SK-N-SH treated with all-trans-retinoic acid at 6 μM for 48 hours (cell line): ENCODE measurements around the gene MYH15.

ENCODE experiments used
- ARNTL ChIP-seq: fragments of 450-650 bp; formaldehyde crosslinking; IDR thresholded peaks from 2 replicates; pipeline ENCODE4 v1.5.0; 2020; ENCODE audit warnings: low read depth, mild to moderate bottlenecking, moderate library complexity, borderline replicate concordance
- ESRRG ChIP-seq: fragments of 250-450 bp; sonication (Bioruptor Pico); IDR thresholded peaks from 2 replicates; pipeline ENCODE4 v1.6.1; 2021; ENCODE audit warnings: mild to moderate bottlenecking
- GLIS3 ChIP-seq: fragments of 250-450 bp; sonication (Bioruptor Pico); IDR thresholded peaks from 2 replicates; pipeline ENCODE4 v1.5.0; 2020; ENCODE audit warnings: mild to moderate bottlenecking, moderate library complexity
- ISL1 ChIP-seq: fragments of 250-450 bp; sonication (Bioruptor Pico); IDR thresholded peaks from 2 replicates; pipeline ENCODE4 v2.1.2; 2022; ENCODE audit warnings: mild to moderate bottlenecking, moderate library complexity
- PPARA ChIP-seq: fragments of 250-450 bp; sonication (Bioruptor Pico); IDR thresholded peaks from 2 replicates; pipeline ENCODE4 v1.5.0; 2020; ENCODE audit warnings: mild to moderate bottlenecking, borderline replicate concordance
- RARB ChIP-seq: fragments of 250-450 bp; sonication (Bioruptor Pico); IDR thresholded peaks from 2 replicates; pipeline ENCODE4 v1.8.0; 2021; ENCODE audit warnings: mild to moderate bottlenecking, moderate library complexity
- SNAI2 ChIP-seq: fragments of 250-450 bp; sonication (Bioruptor Pico); IDR thresholded peaks from 2 replicates; pipeline ENCODE4 v1.5.0; 2020; ENCODE audit warnings: mild to moderate bottlenecking, moderate library complexity
- ZFP3 ChIP-seq: fragments of 250-450 bp; sonication (Bioruptor Pico); IDR thresholded peaks from 2 replicates; pipeline ENCODE4 v1.5.0; 2020; ENCODE audit warnings: mild to moderate bottlenecking, moderate library complexity
- ZFP30 ChIP-seq: fragments of 450-650 bp; formaldehyde crosslinking; IDR thresholded peaks from 2 replicates; pipeline ENCODE4 v1.5.0; 2022; ENCODE audit warnings: mild to moderate bottlenecking, moderate library complexity
- ZNF70 ChIP-seq: fragments of 450-650 bp; formaldehyde crosslinking; IDR thresholded peaks from 2 replicates; pipeline ENCODE4 v1.5.0; 2020; ENCODE audit warnings: mild to moderate bottlenecking, moderate library complexity
- TF ChIP-seq, protein P1 (sequence below): fragments of 250-450 bp; sonication (Bioruptor Pico); IDR thresholded peaks from 2 replicates; pipeline ENCODE4 v1.5.0; 2020; ENCODE audit warnings: mild to moderate bottlenecking, moderate library complexity
- TF ChIP-seq, protein P2 (sequence below): fragments of 250-450 bp; sonication (Bioruptor Pico); IDR thresholded peaks from 2 replicates; pipeline ENCODE4 v1.5.1; 2020; ENCODE audit warnings: low read depth, mild to moderate bottlenecking, moderate library complexity
- TF ChIP-seq, protein P3 (sequence below): fragments of 250-450 bp; sonication (Bioruptor Pico); IDR thresholded peaks from 2 replicates; pipeline ENCODE4 v1.8.0; 2020; ENCODE audit warnings: mild to moderate bottlenecking, moderate library complexity, borderline replicate concordance
- TF ChIP-seq, protein P4 (sequence below): fragments of 250-450 bp; sonication (Bioruptor Pico); IDR thresholded peaks from 2 replicates; pipeline ENCODE4 v1.5.1; 2021; ENCODE audit warnings: mild to moderate bottlenecking, moderate library complexity

DNA sequence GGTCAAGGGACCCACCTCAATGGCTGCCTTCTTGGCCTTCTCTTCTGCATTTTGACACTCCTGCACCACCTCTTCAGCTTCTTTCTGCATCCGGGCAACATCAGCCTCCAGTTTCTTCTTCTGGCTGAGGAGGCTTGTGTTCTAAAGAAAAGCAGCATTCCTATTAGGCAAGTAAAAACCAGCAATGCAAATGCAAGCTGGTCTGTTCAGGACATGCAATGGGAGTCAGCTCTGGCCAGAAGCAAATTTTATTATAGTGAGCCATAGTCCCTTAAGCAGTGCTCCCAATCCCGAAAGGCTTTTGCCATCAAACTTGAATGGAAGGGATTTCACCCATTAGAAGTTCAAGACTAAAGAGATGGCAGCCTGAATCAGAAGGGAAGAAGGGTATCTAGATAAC lies 116.4 kb downstream of the MYH15 start:
- TF ChIP-seq, protein P1, sequence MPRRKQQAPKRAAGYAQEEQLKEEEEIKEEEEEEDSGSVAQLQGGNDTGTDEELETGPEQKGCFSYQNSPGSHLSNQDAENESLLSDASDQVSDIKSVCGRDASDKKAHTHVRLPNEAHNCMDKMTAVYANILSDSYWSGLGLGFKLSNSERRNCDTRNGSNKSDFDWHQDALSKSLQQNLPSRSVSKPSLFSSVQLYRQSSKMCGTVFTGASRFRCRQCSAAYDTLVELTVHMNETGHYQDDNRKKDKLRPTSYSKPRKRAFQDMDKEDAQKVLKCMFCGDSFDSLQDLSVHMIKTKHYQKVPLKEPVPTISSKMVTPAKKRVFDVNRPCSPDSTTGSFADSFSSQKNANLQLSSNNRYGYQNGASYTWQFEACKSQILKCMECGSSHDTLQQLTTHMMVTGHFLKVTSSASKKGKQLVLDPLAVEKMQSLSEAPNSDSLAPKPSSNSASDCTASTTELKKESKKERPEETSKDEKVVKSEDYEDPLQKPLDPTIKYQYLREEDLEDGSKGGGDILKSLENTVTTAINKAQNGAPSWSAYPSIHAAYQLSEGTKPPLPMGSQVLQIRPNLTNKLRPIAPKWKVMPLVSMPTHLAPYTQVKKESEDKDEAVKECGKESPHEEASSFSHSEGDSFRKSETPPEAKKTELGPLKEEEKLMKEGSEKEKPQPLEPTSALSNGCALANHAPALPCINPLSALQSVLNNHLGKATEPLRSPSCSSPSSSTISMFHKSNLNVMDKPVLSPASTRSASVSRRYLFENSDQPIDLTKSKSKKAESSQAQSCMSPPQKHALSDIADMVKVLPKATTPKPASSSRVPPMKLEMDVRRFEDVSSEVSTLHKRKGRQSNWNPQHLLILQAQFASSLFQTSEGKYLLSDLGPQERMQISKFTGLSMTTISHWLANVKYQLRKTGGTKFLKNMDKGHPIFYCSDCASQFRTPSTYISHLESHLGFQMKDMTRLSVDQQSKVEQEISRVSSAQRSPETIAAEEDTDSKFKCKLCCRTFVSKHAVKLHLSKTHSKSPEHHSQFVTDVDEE (CRISPR knock-in tag) = no peak
- TF ChIP-seq, protein P2, sequence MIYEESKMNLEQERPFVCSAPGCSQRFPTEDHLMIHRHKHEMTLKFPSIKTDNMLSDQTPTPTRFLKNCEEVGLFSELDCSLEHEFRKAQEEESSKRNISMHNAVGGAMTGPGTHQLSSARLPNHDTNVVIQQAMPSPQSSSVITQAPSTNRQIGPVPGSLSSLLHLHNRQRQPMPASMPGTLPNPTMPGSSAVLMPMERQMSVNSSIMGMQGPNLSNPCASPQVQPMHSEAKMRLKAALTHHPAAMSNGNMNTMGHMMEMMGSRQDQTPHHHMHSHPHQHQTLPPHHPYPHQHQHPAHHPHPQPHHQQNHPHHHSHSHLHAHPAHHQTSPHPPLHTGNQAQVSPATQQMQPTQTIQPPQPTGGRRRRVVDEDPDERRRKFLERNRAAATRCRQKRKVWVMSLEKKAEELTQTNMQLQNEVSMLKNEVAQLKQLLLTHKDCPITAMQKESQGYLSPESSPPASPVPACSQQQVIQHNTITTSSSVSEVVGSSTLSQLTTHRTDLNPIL (CRISPR knock-in tag) = no peak
- TF ChIP-seq RARB (CRISPR knock-in tag) = no peak
- TF ChIP-seq PPARA (CRISPR knock-in tag) = no peak
- no peak for TF ChIP-seq ESRRG (CRISPR knock-in tag)
- no peak for TF ChIP-seq ZFP3
- no peak for TF ChIP-seq ZNF70 (CRISPR knock-in tag)
- TF ChIP-seq ZFP30 (CRISPR knock-in tag) = no peak
- TF ChIP-seq, protein P3, sequence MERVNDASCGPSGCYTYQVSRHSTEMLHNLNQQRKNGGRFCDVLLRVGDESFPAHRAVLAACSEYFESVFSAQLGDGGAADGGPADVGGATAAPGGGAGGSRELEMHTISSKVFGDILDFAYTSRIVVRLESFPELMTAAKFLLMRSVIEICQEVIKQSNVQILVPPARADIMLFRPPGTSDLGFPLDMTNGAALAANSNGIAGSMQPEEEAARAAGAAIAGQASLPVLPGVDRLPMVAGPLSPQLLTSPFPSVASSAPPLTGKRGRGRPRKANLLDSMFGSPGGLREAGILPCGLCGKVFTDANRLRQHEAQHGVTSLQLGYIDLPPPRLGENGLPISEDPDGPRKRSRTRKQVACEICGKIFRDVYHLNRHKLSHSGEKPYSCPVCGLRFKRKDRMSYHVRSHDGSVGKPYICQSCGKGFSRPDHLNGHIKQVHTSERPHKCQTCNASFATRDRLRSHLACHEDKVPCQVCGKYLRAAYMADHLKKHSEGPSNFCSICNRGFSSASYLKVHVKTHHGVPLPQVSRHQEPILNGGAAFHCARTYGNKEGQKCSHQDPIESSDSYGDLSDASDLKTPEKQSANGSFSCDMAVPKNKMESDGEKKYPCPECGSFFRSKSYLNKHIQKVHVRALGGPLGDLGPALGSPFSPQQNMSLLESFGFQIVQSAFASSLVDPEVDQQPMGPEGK = no peak
- no peak for TF ChIP-seq GLIS3 (CRISPR knock-in tag)
- no peak for TF ChIP-seq ISL1
- TF ChIP-seq ARNTL (CRISPR knock-in tag) = no peak
- TF ChIP-seq, protein P4, sequence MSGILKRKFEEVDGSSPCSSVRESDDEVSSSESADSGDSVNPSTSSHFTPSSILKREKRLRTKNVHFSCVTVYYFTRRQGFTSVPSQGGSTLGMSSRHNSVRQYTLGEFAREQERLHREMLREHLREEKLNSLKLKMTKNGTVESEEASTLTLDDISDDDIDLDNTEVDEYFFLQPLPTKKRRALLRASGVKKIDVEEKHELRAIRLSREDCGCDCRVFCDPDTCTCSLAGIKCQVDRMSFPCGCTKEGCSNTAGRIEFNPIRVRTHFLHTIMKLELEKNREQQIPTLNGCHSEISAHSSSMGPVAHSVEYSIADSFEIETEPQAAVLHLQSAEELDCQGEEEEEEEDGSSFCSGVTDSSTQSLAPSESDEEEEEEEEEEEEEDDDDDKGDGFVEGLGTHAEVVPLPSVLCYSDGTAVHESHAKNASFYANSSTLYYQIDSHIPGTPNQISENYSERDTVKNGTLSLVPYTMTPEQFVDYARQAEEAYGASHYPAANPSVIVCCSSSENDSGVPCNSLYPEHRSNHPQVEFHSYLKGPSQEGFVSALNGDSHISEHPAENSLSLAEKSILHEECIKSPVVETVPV (CRISPR knock-in tag) = no peak
- TF ChIP-seq SNAI2 (CRISPR knock-in tag) = no peak
